PC-9 (cell line): ENCODE data around the gene KLK15. TPM values are rescaled to one million over a fixed set of nuclear protein-coding genes. Genes with fewer than 3 reads are reported as not detected.

Source experiments
- BruUV-seq: library from RNA; stranded (reverse); fragments of 400-500 nt; replicated peaks from 2 replicates; lab custom pipeline; 2021; lab: Mats Ljungman, UMichigan
- CTCF ChIA-PET: fragments of 300-600 bp; sonication (Branson Sonifier 250); formaldehyde crosslinking; loops from one replicate; lab custom pipeline; 2022; ENCODE audit warnings: antibody characterized with exemption; lab: Charles Lee
- POLR2A ChIA-PET: fragments of 300-600 bp; sonication (Branson Sonifier 250); formaldehyde crosslinking; loops from one replicate; lab custom pipeline; 2022; ENCODE audit warnings: antibody characterized with exemption; ENCODE audit not compliant: unreplicated experiment; lab: Charles Lee
- DNase-seq, 2 experiments: peaks; one replicate each; pipeline versions ENCODE4 v3.0.0 to v3.0.0-alpha.2; 2015 to 2022; ENCODE audit warnings: mixed read lengths in 1 of 2
- H2AFZ ChIP-seq: fragments of 200-600 bp; sonication (generic); 2 replicates; pipeline ENCODE4 v1.8.1; 2017; ENCODE audit warnings: antibody characterized with exemption
- H3F3A ChIP-seq: fragments of 200-600 bp; sonication (generic); 2 replicates; pipeline ENCODE4 v1.8.1; 2017; ENCODE audit warnings: antibody characterized with exemption, mild to moderate bottlenecking, low read depth; ENCODE audit not compliant: insufficient read depth
- H3K27ac ChIP-seq: fragments of 200-600 bp; sonication (generic); 2 replicates; pipeline ENCODE4 v1.6.1; 2016; ENCODE audit warnings: mixed run types
- H3K27me3 ChIP-seq: fragments of 200-600 bp; sonication (generic); 2 replicates; pipeline ENCODE4 v1.6.1; 2016; ENCODE audit warnings: low read depth, mixed run types; ENCODE audit not compliant: insufficient read depth
- H3K36me3 ChIP-seq: fragments of 200-600 bp; sonication (generic); 2 replicates; pipeline ENCODE4 v1.6.1; 2016; ENCODE audit warnings: low read depth, mixed run types
- H3K4me1 ChIP-seq: fragments of 200-600 bp; sonication (generic); replicated peaks from 2 replicates; pipeline ENCODE4 v1.6.1; 2016; ENCODE audit warnings: mixed run types; ENCODE audit not compliant: insufficient read depth
- H3K4me2 ChIP-seq: fragments of 200-600 bp; sonication (generic); 2 replicates; pipeline ENCODE4 v1.6.1; 2017; ENCODE audit warnings: mixed run types
- H3K4me3 ChIP-seq: fragments of 200-600 bp; sonication (generic); 2 replicates; pipeline ENCODE4 v1.6.1; 2016; ENCODE audit warnings: mixed run types
- H3K79me2 ChIP-seq: fragments of 200-600 bp; sonication (generic); 2 replicates; pipeline ENCODE4 v1.6.1; 2017; ENCODE audit warnings: low read depth, mixed run types
- H3K9me2 ChIP-seq: fragments of 200-600 bp; sonication (generic); 2 replicates; pipeline ENCODE4 v1.8.1; 2017; ENCODE audit warnings: mild to moderate bottlenecking; ENCODE audit not compliant: insufficient read depth
- H3K9me3 ChIP-seq: fragments of 200-600 bp; sonication (generic); 2 replicates; pipeline ENCODE4 v1.8.1; 2016; ENCODE audit warnings: low read depth; ENCODE audit not compliant: insufficient read depth
- H4K20me1 ChIP-seq: fragments of 200-600 bp; sonication (generic); 2 replicates; pipeline ENCODE4 v1.8.1; 2017; ENCODE audit not compliant: insufficient read depth
- EZH2 ChIP-seq: fragments of 200-600 bp; sonication (generic); IDR thresholded peaks from 2 replicates; pipeline ENCODE4 v1.8.0; 2017; ENCODE audit warnings: antibody characterized with exemption, low read depth
- intact Hi-C: fragments of 100-400 bp; cut with micrococcal nuclease; formaldehyde crosslinking; loops from one replicate; pipeline ENCODE4 v1.10.0; 2022; ENCODE audit not compliant: unreplicated experiment
- total RNA-seq: library from RNA; stranded (reverse); gene quantifications from 2 replicates; pipeline ENCODE4 v1.2.3, GENCODE V29; 2021
- TF ChIP-seq, protein P1 (sequence below): fragments of 200-600 bp; sonication (generic); conservative IDR thresholded peaks from 2 replicates; pipeline ENCODE4 v1.6.1; 2017; ENCODE audit warnings: mixed run types, antibody characterized with exemption, mild to moderate bottlenecking, moderate library complexity

The KLK15 gene
- total RNA-seq, 1 experiment from 2014 or later, result not detected

DNA sequence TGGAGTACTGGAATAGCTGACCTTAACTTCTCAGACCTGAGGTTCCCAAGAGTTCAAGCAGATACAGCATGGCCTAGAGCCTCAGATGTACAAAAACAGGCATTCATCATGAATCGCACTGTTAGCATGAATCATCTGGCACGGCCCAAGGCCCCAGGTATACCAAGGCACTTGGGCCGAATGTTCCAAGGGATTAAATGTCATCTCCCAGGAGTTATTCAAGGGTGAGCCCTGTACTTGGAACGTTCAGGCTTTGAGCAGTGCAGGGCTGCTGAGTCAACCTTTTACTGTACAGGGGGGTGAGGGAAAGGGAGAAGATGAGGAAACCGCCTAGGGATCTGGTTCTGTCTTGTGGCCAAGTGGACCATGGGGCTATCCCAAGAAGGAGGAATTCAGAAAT lies 27.6 kb upstream of the KLK15 start:
- Histone ChIP-seq H3K9me2 (no peaks in the 10 kb centered on the region), H3K4me3 (no peak overlapping the region), H3F3A (no peaks in the 10 kb centered on the region), H4K20me1 (no peaks in the 10 kb centered on the region), H3K79me2 (no peaks in the 10 kb centered on the region), H3K4me1 (no peaks in the 10 kb centered on the region), H2AFZ (no peak overlapping the region), H3K27ac (no peak overlapping the region), H3K27me3 (peaks cover 93% of the 10 kb centered on the region), H3K36me3 (no peaks in the 10 kb centered on the region), H3K4me2 (no peak overlapping the region), H3K9me3 (no peaks in the 10 kb centered on the region; the same call in 1 of the 2 replicates)
- intact Hi-C loops, result no loop called here
- ChIA-PET CTCF (no interaction called here), POLR2A (no interaction called here)
- BruUV-seq, result no TSS peak
- TF ChIP-seq, protein P1, sequence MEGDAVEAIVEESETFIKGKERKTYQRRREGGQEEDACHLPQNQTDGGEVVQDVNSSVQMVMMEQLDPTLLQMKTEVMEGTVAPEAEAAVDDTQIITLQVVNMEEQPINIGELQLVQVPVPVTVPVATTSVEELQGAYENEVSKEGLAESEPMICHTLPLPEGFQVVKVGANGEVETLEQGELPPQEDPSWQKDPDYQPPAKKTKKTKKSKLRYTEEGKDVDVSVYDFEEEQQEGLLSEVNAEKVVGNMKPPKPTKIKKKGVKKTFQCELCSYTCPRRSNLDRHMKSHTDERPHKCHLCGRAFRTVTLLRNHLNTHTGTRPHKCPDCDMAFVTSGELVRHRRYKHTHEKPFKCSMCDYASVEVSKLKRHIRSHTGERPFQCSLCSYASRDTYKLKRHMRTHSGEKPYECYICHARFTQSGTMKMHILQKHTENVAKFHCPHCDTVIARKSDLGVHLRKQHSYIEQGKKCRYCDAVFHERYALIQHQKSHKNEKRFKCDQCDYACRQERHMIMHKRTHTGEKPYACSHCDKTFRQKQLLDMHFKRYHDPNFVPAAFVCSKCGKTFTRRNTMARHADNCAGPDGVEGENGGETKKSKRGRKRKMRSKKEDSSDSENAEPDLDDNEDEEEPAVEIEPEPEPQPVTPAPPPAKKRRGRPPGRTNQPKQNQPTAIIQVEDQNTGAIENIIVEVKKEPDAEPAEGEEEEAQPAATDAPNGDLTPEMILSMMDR, result no peak
- no peak for TF ChIP-seq EZH2
- no peak for DNase-seq

DNA sequence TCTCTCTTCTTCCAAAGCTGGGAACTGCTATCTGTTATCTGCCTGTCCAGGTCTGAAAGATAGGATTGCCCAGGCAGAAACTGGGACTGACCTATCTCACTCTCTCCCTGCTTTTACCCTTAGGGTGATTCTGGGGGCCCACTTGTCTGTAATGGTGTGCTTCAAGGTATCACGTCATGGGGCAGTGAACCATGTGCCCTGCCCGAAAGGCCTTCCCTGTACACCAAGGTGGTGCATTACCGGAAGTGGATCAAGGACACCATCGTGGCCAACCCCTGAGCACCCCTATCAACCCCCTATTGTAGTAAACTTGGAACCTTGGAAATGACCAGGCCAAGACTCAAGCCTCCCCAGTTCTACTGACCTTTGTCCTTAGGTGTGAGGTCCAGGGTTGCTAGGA lies 26.5 kb upstream of the KLK15 start:
- TF ChIP-seq EZH2, result no peak
- TF ChIP-seq, protein P1, result no peak
- Histone ChIP-seq H3K4me2 (no peak overlapping the region), H3K9me2 (no peaks in the 10 kb centered on the region), H2AFZ (no peak overlapping the region), H3F3A (no peaks in the 10 kb centered on the region), H3K9me3 (no peaks in the 10 kb centered on the region; the same call in 1 of the 2 replicates), H3K36me3 (no peaks in the 10 kb centered on the region), H3K4me1 (no peaks in the 10 kb centered on the region), H3K79me2 (no peaks in the 10 kb centered on the region), H3K27ac (no peak overlapping the region), H3K4me3 (no peak overlapping the region), H4K20me1 (no peaks in the 10 kb centered on the region), H3K27me3 (peaks cover 95% of the 10 kb centered on the region)
- no peak for DNase-seq
- BruUV-seq, result no TSS peak
- ChIA-PET POLR2A (no interaction called here), CTCF (no interaction called here)
- intact Hi-C loops, result no loop called here

DNA sequence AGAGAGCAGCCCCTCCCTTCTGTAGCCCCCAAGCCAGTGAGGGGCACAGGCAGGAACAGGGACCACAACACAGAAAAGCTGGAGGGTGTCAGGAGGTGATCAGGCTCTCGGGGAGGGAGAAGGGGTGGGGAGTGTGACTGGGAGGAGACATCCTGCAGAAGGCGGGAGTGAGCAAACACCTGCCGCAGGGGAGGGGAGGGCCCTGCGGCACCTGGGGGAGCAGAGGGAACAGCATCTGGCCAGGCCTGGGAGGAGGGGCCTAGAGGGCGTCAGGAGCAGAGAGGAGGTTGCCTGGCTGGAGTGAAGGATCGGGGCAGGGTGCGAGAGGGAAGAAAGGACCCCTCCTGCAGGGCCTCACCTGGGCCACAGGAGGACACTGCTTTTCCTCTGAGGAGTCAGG lies 25.5 kb upstream of the KLK15 start:
- no peak overlapping the region for H3K4me3 ChIP-seq
- no peaks in the 10 kb centered on the region for H3K4me1 ChIP-seq
- no peaks in the 10 kb centered on the region for H3K79me2 ChIP-seq
- peaks cover 95% of the 10 kb centered on the region for H3K27me3 ChIP-seq
- H3K9me2 ChIP-seq, result no peaks in the 10 kb centered on the region
- no peak overlapping the region for H3K4me2 ChIP-seq
- no peak for DNase-seq
- CTCF ChIA-PET, result no interaction called here
- H3K36me3 ChIP-seq, result no peaks in the 10 kb centered on the region
- no TSS peak for BruUV-seq
- H2AFZ ChIP-seq, result no peak overlapping the region
- H3K27ac ChIP-seq, result no peak overlapping the region
- POLR2A ChIA-PET, result no interaction called here
- TF ChIP-seq EZH2, result no peak
- TF ChIP-seq, protein P1, result no peak
- H3F3A ChIP-seq, result no peaks in the 10 kb centered on the region
- no peaks in the 10 kb centered on the region; the same call in 1 of the 2 replicates for H3K9me3 ChIP-seq
- H4K20me1 ChIP-seq, result no peaks in the 10 kb centered on the region
- intact Hi-C loops, result no loop called here
